Breast epithelium (tissue), 4 donors: ENCODE results near the gene DUSP8. TPM values are rescaled to one million over a fixed set of nuclear protein-coding genes. Genes with fewer than 3 reads are reported as not detected.

Source experiments
- DNase-seq, 2 donors: peaks; one replicate each; pipeline ENCODE4 v3.0.0-alpha.2; 2019; ENCODE audit warnings: low spot score in 2 of 2
- H3K27ac ChIP-seq, 2 donors: fragments of 200-600 bp; sonication (generic) in 1 of 2; one replicate each; pipeline ENCODE4 v1.5.1; 2016 to 2019; ENCODE audit warnings: mild to moderate bottlenecking in 1 of 2
- H3K27me3 ChIP-seq, 2 donors: fragments of 200-600 bp; sonication (generic) in 1 of 2; one replicate each; pipeline versions ENCODE4 v1.5.1 to v1.6.0; 2017 to 2019; ENCODE audit warnings: control low read depth in 1 of 2, mild to moderate bottlenecking in 1 of 2
- H3K36me3 ChIP-seq: fragments of 200-600 bp; one replicate; pipeline ENCODE4 v1.5.1; 2019
- H3K4me1 ChIP-seq, 2 donors: fragments of 200-600 bp; sonication (generic); one replicate each; pipeline ENCODE4 v1.5.1; 2016 to 2019; ENCODE audit warnings: control low read depth in 1 of 2
- H3K4me3 ChIP-seq, 3 donors: fragments of 200-600 bp; sonication (generic); 1 replicate in 2 of 3; 2 replicates in 1 of 3; pipeline ENCODE4 v1.5.1; 2016 to 2019; ENCODE audit warnings: mild to moderate bottlenecking in 3 of 3, moderate library complexity in 2 of 3
- H3K9me3 ChIP-seq, 2 donors: fragments of 200-600 bp; sonication (generic) in 1 of 2; one replicate each; pipeline ENCODE4 v1.5.1; 2016 to 2019; ENCODE audit warnings: control low read depth in 1 of 2
- POLR2A ChIP-seq: fragments of 450-650 bp; IDR thresholded peaks from one replicate; pipeline ENCODE4 v1.6.1; 2016; ENCODE audit warnings: antibody characterized with exemption, mild to moderate bottlenecking, moderate library complexity
- POLR2AphosphoS5 ChIP-seq, 3 donors: sonication (generic); formaldehyde crosslinking; IDR thresholded peaks; one replicate each; pipeline ENCODE4 v1.6.1; 2017; ENCODE audit warnings: antibody characterized with exemption in 3 of 3
- intact Hi-C: fragments of 100-400 bp; cut with DNase I; formaldehyde crosslinking; loops from one replicate; pipeline ENCODE4 v1.15.1; 2023; ENCODE audit warnings: low total_unique reads
- total RNA-seq, 3 donors: library from RNA; depleted of rRNA; stranded (reverse); fragments of >200 nt; gene quantifications; one replicate each; pipeline ENCODE4 v1.1.0, GENCODE V29; 2016
- TF ChIP-seq, protein P1 (sequence below), 3 donors: fragments of 450-650 bp; IDR thresholded peaks; one replicate each; pipeline ENCODE4 v1.5.1; 2016 to 2017; ENCODE audit warnings: antibody characterized with exemption in 3 of 3, mild to moderate bottlenecking in 3 of 3, moderate library complexity in 3 of 3

DUSP8 gene
- total RNA-seq, 3 donors from 2014 or later, result 0.80 to 2.9 (median 1.6) TPM

DNA sequence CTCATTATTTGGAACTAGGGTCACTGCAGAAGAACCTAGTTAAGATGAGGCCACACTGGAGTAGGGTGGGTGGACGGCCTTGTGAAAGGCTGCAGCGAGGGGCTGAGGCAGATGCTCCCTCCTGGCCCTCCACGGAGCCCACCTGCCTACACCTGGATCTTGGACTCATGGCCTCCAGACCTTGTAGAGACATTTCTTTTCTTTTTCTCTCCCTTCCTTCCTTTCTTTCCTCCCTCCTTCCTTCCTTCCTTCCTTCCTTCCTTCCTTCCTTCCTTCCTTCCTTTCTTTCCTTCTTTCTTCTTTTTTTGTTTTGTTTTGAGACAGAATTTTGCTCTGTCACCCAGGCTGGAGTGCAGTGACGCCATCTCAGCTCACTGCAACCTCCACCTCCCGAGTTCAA is 26.6 kb downstream of the DUSP8 start:
- Histone ChIP-seq H3K36me3 (no peaks in the 10 kb centered on the region), H3K4me1 (peaks cover 0 to 6% of the 10 kb centered on the region in 2 donors), H3K9me3 (no peaks in the 10 kb centered on the region), H3K27me3 (peaks cover 3 to 23% of the 10 kb centered on the region in 2 donors), H3K4me3 (no peak overlapping the region), H3K27ac (no peak overlapping the region)
- intact Hi-C loops, result no loop called here
- TF ChIP-seq POLR2AphosphoS5 (IDR thresholded peaks at IDR 0.05), result no peak
- TF ChIP-seq, protein P1, sequence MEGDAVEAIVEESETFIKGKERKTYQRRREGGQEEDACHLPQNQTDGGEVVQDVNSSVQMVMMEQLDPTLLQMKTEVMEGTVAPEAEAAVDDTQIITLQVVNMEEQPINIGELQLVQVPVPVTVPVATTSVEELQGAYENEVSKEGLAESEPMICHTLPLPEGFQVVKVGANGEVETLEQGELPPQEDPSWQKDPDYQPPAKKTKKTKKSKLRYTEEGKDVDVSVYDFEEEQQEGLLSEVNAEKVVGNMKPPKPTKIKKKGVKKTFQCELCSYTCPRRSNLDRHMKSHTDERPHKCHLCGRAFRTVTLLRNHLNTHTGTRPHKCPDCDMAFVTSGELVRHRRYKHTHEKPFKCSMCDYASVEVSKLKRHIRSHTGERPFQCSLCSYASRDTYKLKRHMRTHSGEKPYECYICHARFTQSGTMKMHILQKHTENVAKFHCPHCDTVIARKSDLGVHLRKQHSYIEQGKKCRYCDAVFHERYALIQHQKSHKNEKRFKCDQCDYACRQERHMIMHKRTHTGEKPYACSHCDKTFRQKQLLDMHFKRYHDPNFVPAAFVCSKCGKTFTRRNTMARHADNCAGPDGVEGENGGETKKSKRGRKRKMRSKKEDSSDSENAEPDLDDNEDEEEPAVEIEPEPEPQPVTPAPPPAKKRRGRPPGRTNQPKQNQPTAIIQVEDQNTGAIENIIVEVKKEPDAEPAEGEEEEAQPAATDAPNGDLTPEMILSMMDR (IDR thresholded peaks at IDR 0.05), result no peak
- no peak for DNase-seq

DNA sequence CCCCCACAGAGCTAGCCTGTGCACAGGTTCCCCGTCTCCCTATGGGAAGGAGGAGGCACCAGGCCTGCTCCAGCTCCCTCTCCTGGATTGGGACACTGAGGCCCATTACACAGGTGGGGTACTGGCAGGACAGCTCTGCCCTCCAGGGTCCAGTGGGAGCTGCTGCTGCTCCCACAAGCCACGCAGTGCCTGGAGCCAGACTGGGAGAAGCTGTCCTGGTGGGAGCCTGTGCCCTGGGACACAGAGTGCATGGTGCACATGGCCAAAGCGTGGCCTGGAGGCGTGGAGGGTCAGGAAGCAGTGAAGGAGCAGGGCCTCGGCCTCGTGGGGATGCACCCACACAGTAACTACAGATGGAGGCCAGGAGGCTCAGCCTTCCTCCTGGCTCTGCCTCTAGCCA is 27.5 kb downstream of the DUSP8 start:
- H3K9me3 ChIP-seq, result no peaks in the 10 kb centered on the region
- peaks cover 0 to 6% of the 10 kb centered on the region in 2 donors for H3K4me1 ChIP-seq
- DNase-seq, result no peak
- H3K27me3 ChIP-seq, result peaks cover 3 to 23% of the 10 kb centered on the region in 2 donors
- no peak overlapping the region for H3K4me3 ChIP-seq
- H3K27ac ChIP-seq, result no peak overlapping the region
- TF ChIP-seq POLR2A, result no peak
- TF ChIP-seq, protein P1 (IDR thresholded peaks at IDR 0.05), result no peak
- TF ChIP-seq POLR2AphosphoS5 (IDR thresholded peaks at IDR 0.05), result no peak
- H3K36me3 ChIP-seq, result no peaks in the 10 kb centered on the region
- intact Hi-C loops, result no loop called here

DNA sequence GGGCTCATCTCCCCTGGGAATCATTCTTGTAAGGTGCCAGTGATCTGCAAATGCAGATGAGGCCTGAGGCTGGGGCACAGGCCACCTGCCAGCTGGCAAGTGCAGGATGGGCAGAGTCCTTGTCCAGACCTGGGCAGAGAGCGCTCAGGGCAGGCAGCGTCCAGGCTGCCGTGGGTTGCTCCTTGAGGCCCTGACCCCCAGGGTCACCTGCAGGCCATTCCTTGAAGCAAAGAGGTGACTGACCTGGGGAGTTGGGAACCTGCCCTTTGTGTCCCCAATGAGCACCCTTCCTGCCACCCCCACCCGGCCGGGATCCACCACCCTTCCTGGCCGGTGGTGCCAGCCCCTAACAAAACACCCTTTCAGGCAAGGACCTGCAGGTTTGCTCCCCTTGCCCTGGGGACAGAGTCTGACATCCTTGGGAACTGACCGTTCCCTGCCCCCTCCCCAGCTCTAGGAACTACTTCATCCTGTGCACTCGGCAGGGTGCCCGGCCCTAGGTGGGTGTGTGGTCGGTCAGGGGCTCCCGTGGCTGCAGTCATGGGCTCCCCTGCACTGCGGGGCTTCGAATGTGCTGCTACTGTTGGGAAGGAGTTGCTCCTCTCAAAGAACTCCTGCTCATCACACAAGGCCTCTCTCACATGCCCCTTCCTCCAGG is 28.3 kb downstream of the DUSP8 start:
- no peaks in the 10 kb centered on the region for H3K9me3 ChIP-seq
- H3K27ac ChIP-seq, result no peak overlapping the region
- H3K36me3 ChIP-seq, result no peaks in the 10 kb centered on the region
- TF ChIP-seq POLR2A (no peak), POLR2AphosphoS5 (IDR thresholded peaks at IDR 0.05) (no peak)
- TF ChIP-seq, protein P1 (IDR thresholded peaks at IDR 0.05), result no peak
- no peak overlapping the region for H3K4me3 ChIP-seq
- DNase-seq, result no peak
- H3K4me1 ChIP-seq, result peaks cover 0 to 6% of the 10 kb centered on the region in 2 donors
- peaks cover 3 to 23% of the 10 kb centered on the region in 2 donors for H3K27me3 ChIP-seq
- intact Hi-C loops, result no loop called here

DNA sequence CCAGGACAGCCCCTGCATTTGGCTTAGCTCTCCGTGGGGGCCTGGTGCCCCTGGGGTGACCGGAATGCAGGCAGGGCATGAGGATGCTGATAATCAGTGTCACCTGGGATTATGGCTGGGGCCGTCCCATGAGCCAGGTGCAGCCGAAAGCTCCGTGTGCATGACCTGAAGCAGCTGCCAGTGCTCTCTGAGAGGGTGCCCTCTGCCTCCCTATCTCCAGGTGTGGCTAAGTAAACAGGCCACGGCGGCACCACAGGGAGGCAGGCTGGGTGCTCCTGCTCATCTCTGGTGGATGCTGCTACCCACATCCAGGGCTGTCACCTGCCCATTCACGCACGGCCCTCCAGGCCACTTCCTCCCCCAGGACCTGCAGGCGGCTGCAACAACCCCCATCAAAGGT is 29.8 kb downstream of the DUSP8 start:
- no peak for DNase-seq
- H3K4me3 ChIP-seq, result no peak overlapping the region
- peak overlapping the region in 1 of 2 donors; percentile 77 for H3K27ac ChIP-seq
- peaks cover 0 to 3% of the 10 kb centered on the region in 2 donors for H3K4me1 ChIP-seq
- H3K36me3 ChIP-seq, result no peaks in the 10 kb centered on the region
- H3K27me3 ChIP-seq, result peaks cover 3 to 14% of the 10 kb centered on the region in 2 donors
- TF ChIP-seq, protein P1 (IDR thresholded peaks at IDR 0.05), result no peak
- TF ChIP-seq POLR2AphosphoS5 (IDR thresholded peaks at IDR 0.05), result no peak
- no peak for TF ChIP-seq POLR2A
- H3K9me3 ChIP-seq, result no peaks in the 10 kb centered on the region
- intact Hi-C loops, result no loop called here

DNA sequence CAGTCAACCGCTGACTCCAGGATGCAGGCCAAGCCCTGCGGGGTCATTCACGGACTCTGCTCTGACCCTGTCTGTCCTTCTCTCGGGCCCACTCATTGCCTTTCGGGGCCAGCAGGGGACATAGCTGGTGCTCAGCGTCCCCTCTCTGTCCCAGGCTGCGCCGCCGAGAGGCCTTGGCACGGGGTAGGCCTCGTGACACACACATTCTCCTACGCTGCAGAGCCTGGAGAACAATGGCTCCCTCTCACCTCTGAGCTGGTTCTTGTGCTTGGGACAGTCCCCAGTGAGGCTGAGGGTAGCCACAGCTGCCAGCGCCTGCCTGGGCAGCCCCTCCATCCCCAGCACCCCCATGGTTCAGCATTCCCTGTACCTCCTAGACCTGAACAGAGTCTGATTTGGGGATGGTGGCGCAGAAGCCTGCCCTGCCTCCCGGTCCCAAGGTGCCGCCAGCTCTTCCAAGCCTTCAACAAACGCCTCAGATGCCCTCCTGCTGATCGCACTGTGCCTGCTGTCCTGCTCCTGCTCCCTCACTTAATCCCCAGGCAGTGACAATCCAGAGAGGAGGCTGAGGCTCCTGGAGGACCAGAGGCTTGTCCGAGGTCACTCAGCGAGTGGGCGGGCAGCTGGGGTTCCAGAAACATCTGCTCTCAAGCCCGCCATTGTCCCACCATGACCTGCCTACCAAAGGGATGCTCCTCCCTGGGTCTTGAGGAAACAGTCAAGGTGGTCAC is 30.4 kb downstream of the DUSP8 start:
- Histone ChIP-seq H3K36me3 (no peaks in the 10 kb centered on the region), H3K4me3 (no peak overlapping the region), H3K27ac (peak overlapping the region; percentile 63 to 77), H3K27me3 (peaks cover 3 to 8% of the 10 kb centered on the region in 2 donors), H3K4me1 (no peaks in the 10 kb centered on the region), H3K9me3 (no peaks in the 10 kb centered on the region)
- TF ChIP-seq, protein P1 (IDR thresholded peaks at IDR 0.05), result no peak
- TF ChIP-seq POLR2A (no peak), POLR2AphosphoS5 (IDR thresholded peaks at IDR 0.05) (no peak)
- DNase-seq, result peak in 1 of 2 donors; percentile 78
- intact Hi-C loops, result no loop called here
